Activated naive CD4-positive, alpha-beta T cell treated with anti-CD3 and anti-CD28 coated beads, Interleukin-2, amount 10 ng/mL, durations not matched to agents 7 days and 5 days (primary cell): Measurements from ENCODE around the gene DKKL1.
A peak's percentile ranks its signal among the peaks of the same experiment; 100 is the strongest.

Source experiments
- CTCF ChIA-PET: fragments of 350-600 bp; sonication (Branson Sonifier 250); formaldehyde crosslinking; loops from one replicate; lab custom pipeline; 2021; ENCODE audit warnings: antibody characterized with exemption; lab: Charles Lee
- DNase-seq: peaks from one replicate; pipeline ENCODE4 v3.0.0-alpha.2; 2020
- H3K27ac Mint-ChIP-seq: one replicate; pipeline ENCODE4 v1.8.0; 2021; ENCODE audit warnings: mild to moderate bottlenecking, moderate library complexity, mixed read lengths
- H3K27me3 Mint-ChIP-seq: one replicate; pipeline ENCODE4 v1.8.0; 2021; ENCODE audit warnings: mild to moderate bottlenecking, mixed read lengths
- H3K36me3 Mint-ChIP-seq: one replicate; pipeline ENCODE4 v1.8.0; 2021; ENCODE audit warnings: mixed read lengths
- H3K4me1 Mint-ChIP-seq: one replicate; pipeline ENCODE4 v1.8.0; 2021; ENCODE audit warnings: mixed read lengths
- H3K4me3 Mint-ChIP-seq: one replicate; pipeline ENCODE4 v1.8.0; 2021; ENCODE audit warnings: mild to moderate bottlenecking, moderate library complexity, mixed read lengths
- H3K9me3 Mint-ChIP-seq: one replicate; pipeline ENCODE4 v1.8.0; 2021; ENCODE audit warnings: mixed read lengths

The DKKL1 gene

GRCh38 chr19:49407482-49408015 lies 43.9 kb downstream of the DKKL1 start:
- H3K4me1 Mint-ChIP-seq, result peaks cover 79% of the 10 kb centered on the region
- H3K4me3 Mint-ChIP-seq, result no peak overlapping the region

GRCh38 chr19:49408816-49409440 lies 45.3 kb downstream of the DKKL1 start:
- no peak for DNase-seq
- H3K27ac Mint-ChIP-seq, result peak overlapping the region; percentile 84
- H3K9me3 Mint-ChIP-seq, result no peaks in the 10 kb centered on the region
- no peaks in the 10 kb centered on the region for H3K36me3 Mint-ChIP-seq
- peak overlapping the region; percentile 50 for H3K4me3 Mint-ChIP-seq
- CTCF ChIA-PET, result interaction anchor here (0.9 to 2.1 kb wide), 4 partner anchors 12 to 65 kb away, joined by 3 to 8 read pairs (median 6); no protein-coding TSS in a partner anchor
- H3K27me3 Mint-ChIP-seq, result peaks cover 28% of the 10 kb centered on the region
- peaks cover 73% of the 10 kb centered on the region for H3K4me1 Mint-ChIP-seq

More at GRCh38 chr19:49407482-49408015, 43.9 kb downstream of the DKKL1 start:
- Mint-ChIP-seq H3K27ac (no peak overlapping the region), H3K27me3 (peaks cover 25% of the 10 kb centered on the region), H3K9me3 (no peaks in the 10 kb centered on the region), H3K36me3 (no peaks in the 10 kb centered on the region)
- CTCF ChIA-PET, result interaction anchor here (1.7 kb wide), 1 partner anchor 16 kb away, joined by 3 read pairs; no protein-coding TSS in a partner anchor
- no peak for DNase-seq

GRCh38 chr19:49409441-49410029 lies 45.9 kb downstream of the DKKL1 start:
- peak; percentile 57 for DNase-seq
- H3K4me1 Mint-ChIP-seq, result peaks cover 73% of the 10 kb centered on the region
- CTCF ChIA-PET, result interaction anchor here (0.6 to 2.1 kb wide), 6 partner anchors 9 to 64 kb away, joined by 3 to 8 read pairs (median 4); no protein-coding TSS in a partner anchor
- no peaks in the 10 kb centered on the region for H3K36me3 Mint-ChIP-seq
- peak overlapping the region; percentile 84 for H3K27ac Mint-ChIP-seq
- peaks cover 26% of the 10 kb centered on the region for H3K27me3 Mint-ChIP-seq
- peak overlapping the region; percentile 50 for H3K4me3 Mint-ChIP-seq
- H3K9me3 Mint-ChIP-seq, result no peaks in the 10 kb centered on the region

DNA sequence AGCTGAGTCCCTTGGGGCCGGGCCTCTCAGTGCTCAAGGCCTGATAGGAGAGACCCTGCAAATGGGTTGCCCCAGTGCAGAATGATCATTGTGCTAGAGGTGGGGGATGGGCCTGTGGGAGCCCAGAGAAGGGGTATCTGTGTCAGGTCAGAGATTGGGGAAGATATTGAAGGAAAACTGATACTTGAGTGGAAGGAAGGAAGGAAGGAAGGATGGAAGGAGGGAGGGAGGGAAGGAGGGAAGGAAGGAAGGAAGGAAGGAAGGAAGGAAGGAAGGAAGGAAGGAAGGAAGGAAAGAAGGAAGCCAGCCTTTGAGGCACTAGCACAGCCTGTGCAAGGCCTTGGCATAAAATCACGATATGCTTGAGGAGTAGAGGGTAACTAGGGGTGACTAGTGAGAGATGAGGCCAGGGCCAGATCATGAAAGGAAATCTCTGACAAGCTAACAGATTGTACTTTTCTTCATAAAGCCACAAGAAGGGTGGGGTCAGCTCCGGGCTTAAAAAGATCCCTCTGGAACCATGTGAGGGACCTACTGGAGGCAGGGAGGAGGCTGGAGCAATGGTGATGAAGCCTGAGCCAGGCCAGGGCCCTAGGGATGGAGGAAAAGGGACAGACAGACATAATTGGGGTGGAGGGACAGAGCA lies 48.1 kb downstream of the DKKL1 start:
- CTCF ChIA-PET, result interaction anchor here (0.7 to 1.3 kb wide), 3 partner anchors 10 to 20 kb away, joined by 3 to 7 read pairs (median 3); partner anchors contain the start of gene GFY
- no peaks in the 10 kb centered on the region for H3K36me3 Mint-ChIP-seq
- H3K27me3 Mint-ChIP-seq, result peaks cover 44% of the 10 kb centered on the region
- H3K9me3 Mint-ChIP-seq, result no peaks in the 10 kb centered on the region
- no peak overlapping the region for H3K4me3 Mint-ChIP-seq
- H3K4me1 Mint-ChIP-seq, result peaks cover 63% of the 10 kb centered on the region
- no peak overlapping the region for H3K27ac Mint-ChIP-seq
- DNase-seq, result no peak

DNA sequence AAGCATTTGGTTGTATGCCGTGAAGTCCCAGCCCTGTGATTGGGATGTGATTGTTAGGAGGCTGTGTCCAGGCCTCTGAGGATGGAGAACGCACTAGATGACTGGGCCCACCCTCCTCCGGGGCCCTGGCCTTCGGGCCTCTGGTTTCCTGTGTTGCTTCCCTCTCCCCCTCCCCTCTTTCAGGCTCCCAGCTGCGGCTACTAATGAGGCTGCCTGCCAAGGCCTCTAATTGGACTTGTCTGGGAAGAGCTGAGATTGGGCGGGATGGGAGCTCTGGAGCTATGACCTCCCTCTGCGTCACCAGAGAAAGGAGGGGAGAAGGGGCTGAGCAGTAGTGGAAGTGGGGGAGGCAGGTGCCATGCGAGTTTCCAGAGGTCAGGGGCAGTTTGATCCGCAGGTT lies 49.7 kb downstream of the DKKL1 start:
- CTCF ChIA-PET, result interaction anchor here (0.8 kb wide), 1 partner anchor 22 kb away, joined by 3 read pairs; no protein-coding TSS in a partner anchor
- Mint-ChIP-seq H3K36me3 (no peaks in the 10 kb centered on the region), H3K9me3 (no peaks in the 10 kb centered on the region), H3K4me1 (peaks cover 47% of the 10 kb centered on the region), H3K27me3 (peaks cover 56% of the 10 kb centered on the region), H3K4me3 (no peak overlapping the region), H3K27ac (no peak overlapping the region)
- DNase-seq, result no peak

DNA sequence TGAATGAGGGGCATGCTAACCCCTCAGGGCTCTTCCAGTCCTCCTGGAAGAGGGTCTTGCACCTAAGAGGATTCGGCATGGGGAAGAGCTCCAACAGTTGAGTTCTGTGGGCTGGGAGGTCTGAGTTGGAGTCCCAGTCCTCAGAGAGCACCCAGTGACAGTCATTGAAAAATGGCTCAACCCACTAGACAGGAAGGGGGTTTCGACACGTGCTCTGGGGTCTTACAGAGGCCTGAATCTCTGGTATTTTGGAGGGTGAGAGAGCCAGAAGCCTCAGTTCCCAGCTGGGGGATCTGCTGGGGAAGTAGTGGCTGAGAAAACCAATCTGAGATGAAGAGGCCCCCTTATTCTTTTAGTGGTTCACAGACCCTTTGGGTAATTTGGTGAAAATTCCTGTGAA lies 50.6 kb downstream of the DKKL1 start:
- no peak for DNase-seq
- Mint-ChIP-seq H3K36me3 (no peaks in the 10 kb centered on the region), H3K4me1 (peaks cover 38% of the 10 kb centered on the region), H3K4me3 (no peak overlapping the region), H3K27me3 (peaks cover 65% of the 10 kb centered on the region), H3K9me3 (no peaks in the 10 kb centered on the region), H3K27ac (no peak overlapping the region)
- CTCF ChIA-PET, result no interaction called here

DNA sequence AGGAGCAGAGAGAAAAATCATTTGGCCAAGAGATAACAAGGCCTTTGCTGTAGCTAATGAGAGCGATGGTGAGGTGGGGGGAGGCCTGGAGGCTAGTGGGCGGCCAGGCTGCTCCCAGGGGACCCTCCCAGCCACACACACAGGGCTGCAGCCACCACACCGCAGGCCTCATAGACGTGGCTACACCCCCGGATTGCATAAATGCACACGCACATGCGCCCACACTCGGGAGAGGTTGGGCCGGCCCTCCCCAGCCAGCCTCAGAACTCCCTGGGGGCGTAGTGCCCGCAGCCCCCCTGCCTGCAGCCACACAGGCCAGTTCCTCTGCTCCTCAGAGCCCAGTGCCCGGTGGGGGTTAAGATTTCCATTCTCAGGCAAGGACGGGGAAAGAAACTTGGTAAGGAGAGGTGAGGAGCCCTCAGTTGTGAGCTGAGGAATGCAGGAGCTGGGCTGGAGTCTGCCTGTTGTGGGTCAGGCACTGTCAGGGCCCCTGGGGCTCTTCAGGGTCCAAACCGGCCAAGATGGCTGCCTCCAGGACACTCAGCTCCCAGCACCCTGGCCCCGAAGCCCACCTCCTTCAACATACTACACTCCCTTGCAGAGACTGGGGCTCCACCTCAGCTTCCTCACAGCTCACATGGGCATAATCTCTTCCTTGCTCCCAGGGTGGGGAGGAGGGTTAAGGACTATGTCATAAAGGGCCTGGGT lies 51.6 kb downstream of the DKKL1 start:
- CTCF ChIA-PET, result interaction anchor here (1.4 kb wide), 1 partner anchor 24 kb away, joined by 5 read pairs; no protein-coding TSS in a partner anchor
- H3K27me3 Mint-ChIP-seq, result peaks cover 75% of the 10 kb centered on the region
- H3K36me3 Mint-ChIP-seq, result no peaks in the 10 kb centered on the region
- H3K4me3 Mint-ChIP-seq, result no peak overlapping the region
- H3K4me1 Mint-ChIP-seq, result peaks cover 28% of the 10 kb centered on the region
- H3K9me3 Mint-ChIP-seq, result no peaks in the 10 kb centered on the region
- no peak for DNase-seq
- H3K27ac Mint-ChIP-seq, result no peak overlapping the region

DNA sequence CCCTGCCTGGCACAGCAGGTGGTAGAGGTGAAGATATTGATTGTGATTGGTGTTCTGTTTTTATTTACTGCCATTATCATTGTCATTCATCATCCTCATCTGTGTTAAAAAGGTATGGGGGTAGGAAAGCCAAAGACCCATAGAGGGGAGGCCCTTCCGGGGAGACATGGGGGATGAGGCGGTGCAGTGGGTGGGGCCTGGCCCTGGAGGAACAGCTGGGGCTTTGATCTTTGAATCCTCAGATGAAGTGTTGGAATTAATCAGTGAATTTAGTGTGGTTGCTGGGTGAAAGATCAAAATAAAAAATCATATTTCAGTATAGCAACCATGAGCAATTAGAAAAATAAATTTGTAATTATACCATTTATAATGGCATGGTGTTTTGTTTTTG lies 52.1 kb downstream of the DKKL1 start:
- Mint-ChIP-seq H3K27ac (no peak overlapping the region), H3K36me3 (no peaks in the 10 kb centered on the region), H3K4me1 (peaks cover 28% of the 10 kb centered on the region), H3K27me3 (peaks cover 81% of the 10 kb centered on the region), H3K4me3 (no peak overlapping the region), H3K9me3 (no peaks in the 10 kb centered on the region)
- CTCF ChIA-PET, result interaction anchor here (1.4 kb wide), 1 partner anchor 24 kb away, joined by 5 read pairs; no protein-coding TSS in a partner anchor
- DNase-seq, result no peak

DNA sequence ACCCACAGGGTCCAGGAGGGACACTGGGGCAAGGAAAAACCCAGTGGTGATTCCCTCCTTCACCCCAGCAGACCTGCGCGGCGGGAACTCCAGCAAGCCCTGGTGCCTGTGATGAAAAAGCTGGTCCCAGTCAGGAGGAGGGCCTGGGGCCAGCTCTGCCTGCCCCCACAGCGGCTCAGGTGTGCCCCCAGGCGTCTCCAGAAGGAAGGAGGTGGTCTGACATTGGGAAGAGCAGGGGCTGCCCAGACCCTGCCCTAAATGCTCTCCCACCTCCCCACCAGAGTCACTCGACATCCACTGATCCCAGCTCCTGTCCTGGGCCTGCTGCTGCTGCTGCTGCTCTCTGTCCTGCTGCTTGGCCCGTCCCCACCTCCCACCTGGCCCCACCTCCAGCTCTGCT lies 53.4 kb downstream of the DKKL1 start:
- H3K27ac Mint-ChIP-seq, result no peak overlapping the region
- CTCF ChIA-PET, result interaction anchor here (1.7 kb wide), 1 partner anchor 26 kb away, joined by 5 read pairs; no protein-coding TSS in a partner anchor
- no peaks in the 10 kb centered on the region for H3K9me3 Mint-ChIP-seq
- no peak overlapping the region for H3K4me3 Mint-ChIP-seq
- H3K36me3 Mint-ChIP-seq, result no peaks in the 10 kb centered on the region
- no peak for DNase-seq
- H3K27me3 Mint-ChIP-seq, result peaks cover 91% of the 10 kb centered on the region
- peaks cover 26% of the 10 kb centered on the region for H3K4me1 Mint-ChIP-seq

DNA sequence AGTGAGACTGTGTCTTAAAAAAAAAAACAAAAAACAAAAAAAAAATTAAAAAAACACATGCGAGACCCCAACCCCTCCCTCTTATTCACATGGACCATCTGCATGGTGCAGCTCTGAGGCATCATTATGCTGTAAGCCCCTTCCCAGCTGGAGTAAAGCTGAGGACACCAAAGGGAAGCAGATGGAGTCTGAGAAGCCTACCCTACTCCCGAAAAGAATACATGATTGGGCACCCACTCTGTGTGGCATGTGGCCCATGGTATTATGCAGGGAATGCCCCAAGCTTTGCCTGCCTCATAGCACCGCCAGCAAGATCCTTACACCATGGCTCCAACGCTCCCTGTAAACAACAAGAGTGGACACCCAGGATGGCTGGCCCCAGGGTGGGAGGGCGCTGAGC lies 54.8 kb downstream of the DKKL1 start:
- DNase-seq, result no peak
- Mint-ChIP-seq H3K4me3 (no peak overlapping the region), H3K27me3 (peaks cover 91% of the 10 kb centered on the region), H3K9me3 (no peaks in the 10 kb centered on the region), H3K4me1 (peaks cover 29% of the 10 kb centered on the region), H3K27ac (no peak overlapping the region), H3K36me3 (no peaks in the 10 kb centered on the region)
- CTCF ChIA-PET, result interaction anchor here (1.0 to 1.7 kb wide), 3 partner anchors 8 to 27 kb away, joined by 3 to 5 read pairs (median 3); no protein-coding TSS in a partner anchor

DNA sequence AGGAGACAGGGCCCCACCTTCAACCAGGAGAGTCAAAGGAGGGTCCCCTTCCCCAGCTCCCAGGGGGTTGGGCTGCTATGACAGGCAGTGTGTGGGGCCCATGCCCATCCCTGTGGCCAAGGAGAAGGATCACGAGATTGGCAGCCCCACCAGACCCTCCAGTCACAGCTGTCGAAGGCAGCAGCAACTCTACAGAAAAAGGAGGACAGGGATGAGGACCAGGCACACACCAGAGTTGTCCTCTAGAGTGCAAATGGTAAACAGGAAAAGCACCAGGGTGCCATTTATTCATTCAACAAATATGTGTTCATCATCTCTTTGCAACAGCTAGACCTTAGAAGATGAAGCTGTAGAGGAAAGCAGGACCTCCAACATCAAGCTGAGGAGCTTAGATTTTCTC lies 55.5 kb downstream of the DKKL1 start:
- CTCF ChIA-PET, result interaction anchor here (0.6 to 1.1 kb wide), 4 partner anchors 9 to 33 kb away, joined by 3 read pairs; partner anchors contain the start of gene PIH1D1
- peaks cover 92% of the 10 kb centered on the region for H3K27me3 Mint-ChIP-seq
- no peak for DNase-seq
- no peak overlapping the region for H3K27ac Mint-ChIP-seq
- no peaks in the 10 kb centered on the region for H3K9me3 Mint-ChIP-seq
- H3K4me3 Mint-ChIP-seq, result no peak overlapping the region
- no peaks in the 10 kb centered on the region for H3K36me3 Mint-ChIP-seq
- H3K4me1 Mint-ChIP-seq, result peaks cover 35% of the 10 kb centered on the region

DNA sequence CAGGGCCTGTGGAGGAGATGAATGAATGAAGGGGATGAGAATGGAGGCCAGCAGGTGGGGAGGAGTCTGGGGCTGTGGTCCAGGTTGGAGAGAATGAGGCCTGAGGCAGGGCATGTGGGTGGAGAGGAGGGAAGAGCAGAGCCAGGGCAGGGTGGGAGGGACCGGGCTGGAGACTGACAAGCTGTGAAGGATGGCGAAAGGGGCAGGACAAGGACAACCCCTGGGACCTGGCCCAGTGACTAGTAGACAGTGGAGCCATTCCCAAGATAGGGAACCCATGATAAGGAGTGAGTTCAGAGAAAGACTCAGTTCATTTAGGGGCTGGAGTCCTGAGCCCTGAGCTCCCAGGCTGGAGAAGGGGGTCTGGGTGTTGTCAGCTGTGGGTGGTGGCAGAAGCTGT lies 56.5 kb downstream of the DKKL1 start:
- peaks cover 46% of the 10 kb centered on the region for H3K4me1 Mint-ChIP-seq
- H3K36me3 Mint-ChIP-seq, result no peaks in the 10 kb centered on the region
- peaks cover 100% of the 10 kb centered on the region for H3K27me3 Mint-ChIP-seq
- H3K4me3 Mint-ChIP-seq, result no peak overlapping the region
- H3K27ac Mint-ChIP-seq, result peak overlapping the region; percentile 39
- CTCF ChIA-PET, result interaction anchor here (0.6 to 2.1 kb wide), 7 partner anchors 11 to 1023 kb away, joined by 3 to 8 read pairs (median 3); partner anchors contain the start of gene SLC17A7
- DNase-seq, result no peak
- no peaks in the 10 kb centered on the region for H3K9me3 Mint-ChIP-seq
